H9 (cell line): Measurements from ENCODE around the gene MAPKAP1. TPM values are rescaled to one million over a fixed set of nuclear protein-coding genes. Genes with fewer than 3 reads are reported as not detected.

Experiments
- DNase-seq: peaks from one replicate; pipeline ENCODE4 v3.0.0-alpha.2; 2017
- H2AFZ ChIP-seq: one replicate; pipeline ENCODE4 v1.6.1; 2013; ENCODE audit warnings: mild to moderate bottlenecking, low read length, control low read depth, moderate library complexity
- H2AK5ac ChIP-seq: 2 replicates; pipeline ENCODE4 v1.6.1; 2013; ENCODE audit warnings: low read length, control low read depth, mixed read lengths; ENCODE audit not compliant: insufficient read length
- H2BK120ac ChIP-seq: one replicate; pipeline ENCODE4 v1.6.1; 2013; ENCODE audit warnings: low read depth, mild to moderate bottlenecking, low read length, control low read depth, inconsistent platforms; ENCODE audit not compliant: poor library complexity, severe bottlenecking
- H2BK12ac ChIP-seq: 2 replicates; pipeline ENCODE4 v1.6.1; 2013; ENCODE audit warnings: low read length, control low read depth, mixed read lengths, low read depth; ENCODE audit not compliant: insufficient read length
- H2BK15ac ChIP-seq: 2 replicates; pipeline ENCODE4 v1.6.1; 2013; ENCODE audit warnings: low read depth, low read length, control low read depth
- H2BK20ac ChIP-seq: one replicate; pipeline ENCODE4 v1.6.1; 2013; ENCODE audit warnings: low read depth, mild to moderate bottlenecking, low read length, control low read depth, inconsistent platforms; ENCODE audit not compliant: poor library complexity, severe bottlenecking
- H2BK5ac ChIP-seq: 2 replicates; pipeline ENCODE4 v1.6.1; 2013; ENCODE audit warnings: low read length, control low read depth, mixed read lengths; ENCODE audit not compliant: insufficient read length
- H3K14ac ChIP-seq: 2 replicates; pipeline ENCODE4 v1.6.1; 2013; ENCODE audit warnings: low read length, control low read depth; ENCODE audit not compliant: insufficient read depth
- H3K18ac ChIP-seq: 2 replicates; pipeline ENCODE4 v1.6.1; 2013; ENCODE audit warnings: low read depth, mild to moderate bottlenecking, mixed read lengths, low read length, control low read depth; ENCODE audit not compliant: insufficient read length
- H3K23ac ChIP-seq: 2 replicates; pipeline ENCODE4 v1.6.1; 2013; ENCODE audit warnings: low read length, control low read depth, mixed read lengths, low read depth; ENCODE audit not compliant: insufficient read length
- H3K23me2 ChIP-seq: 2 replicates; pipeline ENCODE4 v1.6.1; 2013; ENCODE audit warnings: low read depth, mild to moderate bottlenecking, mixed read lengths, low read length, control low read depth; ENCODE audit not compliant: insufficient read length, poor library complexity, severe bottlenecking
- H3K27ac ChIP-seq: 2 replicates; pipeline ENCODE4 v1.5.1; 2013; ENCODE audit warnings: low read length, control low read depth, mixed read lengths, low read depth; ENCODE audit not compliant: insufficient read length
- H3K27me3 ChIP-seq: 2 replicates; pipeline ENCODE4 v1.6.1; 2013; ENCODE audit warnings: low read length, control low read depth, inconsistent platforms; ENCODE audit not compliant: insufficient read depth
- H3K4ac ChIP-seq: 2 replicates; pipeline ENCODE4 v1.6.1; 2013; ENCODE audit warnings: low read depth, mild to moderate bottlenecking, control low read depth, inconsistent platforms, low read length, moderate library complexity
- H3K4me1 ChIP-seq: 2 replicates; pipeline ENCODE4 v1.6.1; 2013; ENCODE audit warnings: low read length, control low read depth, inconsistent platforms; ENCODE audit not compliant: insufficient read depth
- H3K4me2 ChIP-seq: 2 replicates; pipeline ENCODE4 v1.6.1; 2013; ENCODE audit warnings: low read length, control low read depth, mixed read lengths; ENCODE audit not compliant: insufficient read length, insufficient read depth
- H3K56ac ChIP-seq: 2 replicates; pipeline ENCODE4 v1.6.1; 2013; ENCODE audit warnings: low read depth, mild to moderate bottlenecking, mixed read lengths, low read length, control low read depth; ENCODE audit not compliant: insufficient read length
- H3K79me1 ChIP-seq: 2 replicates; pipeline ENCODE4 v1.6.1; 2013; ENCODE audit warnings: low read depth, mild to moderate bottlenecking, moderate library complexity, low read length, control low read depth, inconsistent platforms; ENCODE audit not compliant: insufficient read depth, poor library complexity, severe bottlenecking
- H3K79me2 ChIP-seq: 2 replicates; pipeline ENCODE4 v1.6.1; 2013; ENCODE audit warnings: low read length, control low read depth, inconsistent platforms; ENCODE audit not compliant: insufficient read depth
- H3K9ac ChIP-seq: 2 replicates; pipeline ENCODE4 v1.6.1; 2013; ENCODE audit warnings: low read length, control low read depth, mixed read lengths; ENCODE audit not compliant: insufficient read length; ENCODE audit errors: extremely low read depth
- H3K9me3 ChIP-seq: one replicate; pipeline ENCODE4 v1.6.1; 2013; ENCODE audit warnings: low read depth, low read length, inconsistent platforms; ENCODE audit not compliant: control insufficient read depth
- H3T11ph ChIP-seq: one replicate; pipeline ENCODE4 v1.6.1; 2013; ENCODE audit warnings: mild to moderate bottlenecking, low read length, control low read depth, inconsistent platforms
- H4K20me1 ChIP-seq: one replicate; pipeline ENCODE4 v1.6.1; 2013; ENCODE audit not compliant: control insufficient read depth, insufficient read length, insufficient read depth
- H4K5ac ChIP-seq: 2 replicates; pipeline ENCODE4 v1.6.1; 2013; ENCODE audit warnings: low read depth, mild to moderate bottlenecking, mixed read lengths, low read length, control low read depth; ENCODE audit not compliant: insufficient read length
- H4K8ac ChIP-seq: replicated peaks from 2 replicates; pipeline ENCODE4 v1.6.1; 2013; ENCODE audit warnings: low read length, control low read depth, mixed read lengths, low read depth; ENCODE audit not compliant: insufficient read length
- H4K91ac ChIP-seq: 2 replicates; pipeline ENCODE4 v1.6.1; 2013; ENCODE audit warnings: low read depth, mild to moderate bottlenecking, moderate library complexity, mixed read lengths, low read length, control low read depth; ENCODE audit not compliant: insufficient read length
- H3K27ac Mint-ChIP-seq, 3 experiments: 2 replicates in 2 of 3; 3 replicates in 1 of 3; pipeline ENCODE4 v1.8.0; 2020 to 2021; ENCODE audit warnings: mixed read lengths in 3 of 3, mild to moderate bottlenecking in 1 of 3, moderate library complexity in 1 of 3
- H3K27me3 Mint-ChIP-seq: 2 replicates; pipeline ENCODE4 v1.8.0; 2021; ENCODE audit warnings: low read depth, mild to moderate bottlenecking, moderate library complexity, mixed read lengths
- H3K36me3 Mint-ChIP-seq, 3 experiments: 2 replicates in 2 of 3; 3 replicates in 1 of 3; pipeline ENCODE4 v1.8.0; 2020 to 2021; ENCODE audit warnings: low read depth in 3 of 3, mixed read lengths in 3 of 3; ENCODE audit not compliant: insufficient read depth in 1 of 3
- H3K4me1 Mint-ChIP-seq, 2 experiments: 2 replicates each; pipeline ENCODE4 v1.8.0; 2020; ENCODE audit warnings: mixed read lengths in 2 of 2
- H3K4me3 Mint-ChIP-seq, 2 experiments: 2 replicates in 1 of 2; 3 replicates in 1 of 2; pipeline ENCODE4 v1.8.0; 2020 to 2021; ENCODE audit warnings: mild to moderate bottlenecking in 2 of 2, mixed read lengths in 2 of 2, moderate library complexity in 1 of 2
- H3K9me3 Mint-ChIP-seq, 2 experiments: 2 replicates in 1 of 2; 3 replicates in 1 of 2; pipeline ENCODE4 v1.8.0; 2020; ENCODE audit warnings: mild to moderate bottlenecking in 2 of 2, mixed read lengths in 2 of 2, moderate library complexity in 1 of 2
- CTCF ChIP-seq: fragments of 200-600 bp; sonication (generic); conservative IDR thresholded peaks from 3 replicates; pipeline ENCODE4 v1.8.0; 2021; ENCODE audit warnings: antibody characterized with exemption, mild to moderate bottlenecking
- WGBS: extraction: QIAGEN DNeasy Blood & Tissue Kit; methylation state at CpG from one replicate; pipeline ENCODE4 v1.1.7; 2013; ENCODE audit warnings: missing lambda C conversion rate, low lambda C conversion rate, mixed read lengths; ENCODE audit not compliant: insufficient read length; ENCODE audit errors: extremely low coverage; 5-methylcytosine and 5-hydroxymethylcytosine counted together
- total RNA-seq: library from RNA; stranded (reverse); gene quantifications from 2 replicates; pipeline ENCODE4 v1.2.1, GENCODE V29; 2021

Gene MAPKAP1
- total RNA-seq, 1 experiment from 2014 or later = 97.0 TPM

- H2BK120ac ChIP-seq = no peak overlapping the region
- H3K18ac ChIP-seq = peak overlapping the region; percentile 51
- no peaks in the 10 kb centered on the region for H3K79me1 ChIP-seq
- H3K14ac ChIP-seq = no peak overlapping the region
- no peaks in the 10 kb centered on the region; the same call in 1 of the 2 replicates for H3K4me1 ChIP-seq
- H3K27ac ChIP-seq = no peak overlapping the region
- no peaks in the 10 kb centered on the region for H3K9me3 ChIP-seq
- H2BK5ac ChIP-seq = no peak overlapping the region
- peaks cover 7 to 18% of the 10 kb centered on the region in 2 experiments for H3K4me1 Mint-ChIP-seq
- no CpG with 5 or more reads among the region's 13 CpGs for WGBS
- no peaks in the 10 kb centered on the region for H3K79me2 ChIP-seq
- no peak overlapping the region for H2AFZ ChIP-seq
- no peak for TF ChIP-seq CTCF
- H3K9ac ChIP-seq = no peak overlapping the region
- H3K27me3 ChIP-seq = no peaks in the 10 kb centered on the region
- peak; percentile 62 for DNase-seq
- H3K23me2 ChIP-seq = peaks cover 6% of the 10 kb centered on the region
- H4K8ac ChIP-seq = peak overlapping the region; percentile 12
- no peaks in the 10 kb centered on the region for H4K20me1 ChIP-seq
- H3T11ph ChIP-seq = no peak overlapping the region
- peak overlapping the region; percentile 18 for H2AK5ac ChIP-seq
- H3K36me3 Mint-ChIP-seq = no peaks in the 10 kb centered on the region; a peak in 1 of 7 replicates
- no peak overlapping the region for H2BK15ac ChIP-seq
- H3K27ac Mint-ChIP-seq = peak overlapping the region in 1 of 3 experiments; percentile 0; a peak in 1 of 7 replicates
- peak overlapping the region; percentile 23 for H3K23ac ChIP-seq
- H4K5ac ChIP-seq = peak overlapping the region; percentile 0
- peaks cover 44% of the 10 kb centered on the region for H3K27me3 Mint-ChIP-seq
- H2BK20ac ChIP-seq = no peak overlapping the region
- no peak overlapping the region for H3K4me2 ChIP-seq
- no peaks in the 10 kb centered on the region; a peak in 1 of 5 replicates for H3K9me3 Mint-ChIP-seq
- no peak overlapping the region for H3K4ac ChIP-seq
- peak overlapping the region in 1 of 2 experiments; percentile 40; a peak in 3 of 5 replicates for H3K4me3 Mint-ChIP-seq
- H3K56ac ChIP-seq = peak overlapping the region; percentile 59
- H2BK12ac ChIP-seq = no peak overlapping the region
- H4K91ac ChIP-seq = no peak overlapping the region
Measured at GRCh38 chr9:125409637-125410521, 297.1 kb downstream of the MAPKAP1 start.
